Measurements from ENCODE around the gene COBL. TPM values are rescaled to one million over a fixed set of nuclear protein-coding genes. Genes with fewer than 3 reads are reported as not detected.

COBL gene
- total RNA-seq, 1 donor from 2014 or later, result 25.7 TPM

DNA sequence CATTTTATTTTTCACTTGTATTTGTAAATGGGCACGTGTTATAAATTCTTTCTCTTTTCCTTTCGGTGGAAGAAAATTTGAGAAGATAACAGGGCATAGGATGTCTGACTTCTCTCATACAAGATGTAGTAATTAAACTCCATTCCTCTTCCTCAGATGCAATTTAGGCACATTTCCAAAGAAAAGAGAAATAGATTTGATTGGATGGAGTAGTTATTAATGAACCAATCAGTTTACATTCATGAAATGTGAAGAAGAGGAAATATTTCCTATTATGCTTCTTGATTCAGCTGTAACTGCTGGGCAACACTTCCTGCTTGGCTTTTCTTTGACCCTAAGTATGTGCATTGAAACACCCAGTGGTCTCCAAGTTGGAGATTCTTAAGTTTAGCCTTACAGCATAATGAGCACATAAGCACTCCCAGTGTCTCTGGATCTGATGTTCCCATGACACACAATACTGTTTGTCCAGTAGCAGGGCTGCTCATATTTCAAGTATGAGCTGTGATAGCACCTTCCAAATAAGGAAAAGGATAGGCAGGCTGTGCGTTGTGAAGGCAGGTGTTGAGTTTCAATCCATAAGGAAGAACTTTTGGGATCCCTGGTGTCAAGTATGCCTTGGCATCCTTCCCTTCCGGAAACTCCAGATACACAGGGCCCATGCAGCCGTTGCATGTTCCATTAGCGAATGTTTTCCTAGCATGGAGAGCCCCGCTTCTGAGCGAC is 33.4 kb upstream of the COBL start:
- no peak for DNase-seq (ENCODE audit: extremely low spot score, unreplicated experiment)
- Mint-ChIP-seq H3K36me3 (no peaks in the 10 kb centered on the region), H3K4me3 (no peak overlapping the region), H3K27me3 (no peaks in the 10 kb centered on the region), H3K9me3 (peaks cover 8% of the 10 kb centered on the region), H3K27ac (peak overlapping the region; percentile 32), H3K4me1 (ENCODE audit: unreplicated experiment) (peaks cover 8% of the 10 kb centered on the region)
- TF ChIP-seq, protein P1, sequence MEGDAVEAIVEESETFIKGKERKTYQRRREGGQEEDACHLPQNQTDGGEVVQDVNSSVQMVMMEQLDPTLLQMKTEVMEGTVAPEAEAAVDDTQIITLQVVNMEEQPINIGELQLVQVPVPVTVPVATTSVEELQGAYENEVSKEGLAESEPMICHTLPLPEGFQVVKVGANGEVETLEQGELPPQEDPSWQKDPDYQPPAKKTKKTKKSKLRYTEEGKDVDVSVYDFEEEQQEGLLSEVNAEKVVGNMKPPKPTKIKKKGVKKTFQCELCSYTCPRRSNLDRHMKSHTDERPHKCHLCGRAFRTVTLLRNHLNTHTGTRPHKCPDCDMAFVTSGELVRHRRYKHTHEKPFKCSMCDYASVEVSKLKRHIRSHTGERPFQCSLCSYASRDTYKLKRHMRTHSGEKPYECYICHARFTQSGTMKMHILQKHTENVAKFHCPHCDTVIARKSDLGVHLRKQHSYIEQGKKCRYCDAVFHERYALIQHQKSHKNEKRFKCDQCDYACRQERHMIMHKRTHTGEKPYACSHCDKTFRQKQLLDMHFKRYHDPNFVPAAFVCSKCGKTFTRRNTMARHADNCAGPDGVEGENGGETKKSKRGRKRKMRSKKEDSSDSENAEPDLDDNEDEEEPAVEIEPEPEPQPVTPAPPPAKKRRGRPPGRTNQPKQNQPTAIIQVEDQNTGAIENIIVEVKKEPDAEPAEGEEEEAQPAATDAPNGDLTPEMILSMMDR (conservative IDR thresholded peaks at IDR 0.05), result no peak

DNA sequence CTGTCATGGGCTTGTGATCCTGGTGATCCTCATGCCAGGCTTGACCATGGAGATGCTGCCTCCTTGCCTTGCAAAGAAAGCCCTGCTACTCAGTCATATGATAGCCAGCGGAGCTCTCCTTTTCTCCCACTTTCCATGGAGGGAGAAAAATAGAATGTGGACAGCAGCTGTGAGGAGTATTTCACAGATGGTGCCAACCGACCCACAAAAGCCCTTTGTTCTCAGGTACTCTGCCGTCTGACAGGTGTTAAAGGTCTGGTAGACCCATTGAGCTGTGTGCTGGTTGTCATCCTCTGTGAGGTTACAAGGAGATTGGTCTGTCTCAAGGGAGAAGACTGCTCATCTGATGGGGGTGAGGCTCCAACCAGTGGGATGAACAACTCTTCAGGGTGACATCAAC is 29.5 kb upstream of the COBL start:
- TF ChIP-seq, protein P1 (conservative IDR thresholded peaks at IDR 0.05), result no peak
- H3K9me3 Mint-ChIP-seq, result peaks cover 4% of the 10 kb centered on the region
- H3K4me1 Mint-ChIP-seq (ENCODE audit: unreplicated experiment), result peaks cover 13% of the 10 kb centered on the region
- no peaks in the 10 kb centered on the region for H3K36me3 Mint-ChIP-seq
- H3K27ac Mint-ChIP-seq, result no peak overlapping the region
- H3K27me3 Mint-ChIP-seq, result no peaks in the 10 kb centered on the region
- DNase-seq (ENCODE audit: extremely low spot score, unreplicated experiment), result no peak
- H3K4me3 Mint-ChIP-seq, result no peak overlapping the region

DNA sequence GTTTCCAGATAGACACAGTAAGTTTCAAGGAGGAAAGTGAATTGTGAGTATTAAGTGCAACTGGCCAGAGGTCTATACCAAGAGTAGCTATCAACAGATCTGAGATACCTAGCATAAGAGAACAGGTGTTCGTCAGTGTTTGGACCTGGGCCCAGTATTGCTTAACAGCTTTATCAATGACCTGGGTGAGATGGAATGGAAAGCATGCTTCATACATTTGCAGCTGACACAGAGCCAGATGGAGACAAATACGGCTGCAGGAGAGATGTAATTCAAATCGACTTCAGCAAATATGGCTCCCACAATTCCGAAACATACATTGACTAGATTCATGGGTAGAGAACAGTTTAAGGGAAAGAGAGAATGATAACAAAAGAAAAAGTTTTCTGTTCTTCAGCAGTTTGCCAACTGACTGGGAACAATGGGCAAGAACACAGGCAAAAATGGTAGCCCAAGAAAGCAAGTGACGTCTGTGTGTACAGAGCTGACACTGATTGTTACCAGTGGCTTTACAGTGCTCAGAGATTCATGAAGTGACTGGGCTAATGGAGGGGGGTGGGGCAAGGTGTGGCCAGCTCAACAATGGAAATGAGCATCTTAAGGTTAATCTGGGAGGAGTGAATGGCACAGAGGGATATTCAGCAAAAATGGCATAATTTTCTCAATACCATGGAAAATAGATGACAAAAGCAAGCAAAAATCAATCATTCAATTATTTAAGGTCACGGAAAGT is 28.0 kb upstream of the COBL start:
- no peaks in the 10 kb centered on the region for H3K27me3 Mint-ChIP-seq
- no peak overlapping the region for H3K4me3 Mint-ChIP-seq
- TF ChIP-seq, protein P1 (conservative IDR thresholded peaks at IDR 0.05), result no peak
- peak overlapping the region; percentile 74 for H3K27ac Mint-ChIP-seq
- H3K9me3 Mint-ChIP-seq, result peaks cover 4% of the 10 kb centered on the region
- DNase-seq (ENCODE audit: extremely low spot score, unreplicated experiment), result no peak
- peaks cover 6% of the 10 kb centered on the region for H3K4me1 Mint-ChIP-seq (ENCODE audit: unreplicated experiment)
- H3K36me3 Mint-ChIP-seq, result no peaks in the 10 kb centered on the region

DNA sequence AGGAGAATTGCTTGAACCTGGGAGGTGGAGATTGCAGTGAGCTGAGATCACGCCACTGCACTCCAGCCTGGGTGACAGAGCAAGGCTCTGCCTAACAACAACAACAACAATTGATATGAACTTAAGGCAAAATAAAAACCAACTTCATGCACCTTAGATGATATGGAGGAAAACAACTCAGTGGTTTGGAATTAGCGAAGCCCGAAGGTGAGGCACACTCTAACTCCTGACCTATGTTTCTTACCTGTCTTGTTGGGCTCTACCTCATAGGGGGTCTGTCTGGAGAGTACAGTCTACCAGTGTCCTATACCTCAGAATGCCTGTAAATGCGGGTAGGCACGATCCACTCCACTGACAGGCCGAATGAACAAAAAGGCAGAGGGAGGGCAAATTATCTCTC is 24.3 kb upstream of the COBL start:
- Mint-ChIP-seq H3K27me3 (no peaks in the 10 kb centered on the region), H3K27ac (peak overlapping the region; percentile 61), H3K4me3 (no peak overlapping the region), H3K36me3 (no peaks in the 10 kb centered on the region), H3K4me1 (ENCODE audit: unreplicated experiment) (peaks cover 6% of the 10 kb centered on the region), H3K9me3 (peaks cover 4% of the 10 kb centered on the region)
- TF ChIP-seq, protein P1 (conservative IDR thresholded peaks at IDR 0.05), result no peak
- no peak for DNase-seq (ENCODE audit: extremely low spot score, unreplicated experiment)

DNA sequence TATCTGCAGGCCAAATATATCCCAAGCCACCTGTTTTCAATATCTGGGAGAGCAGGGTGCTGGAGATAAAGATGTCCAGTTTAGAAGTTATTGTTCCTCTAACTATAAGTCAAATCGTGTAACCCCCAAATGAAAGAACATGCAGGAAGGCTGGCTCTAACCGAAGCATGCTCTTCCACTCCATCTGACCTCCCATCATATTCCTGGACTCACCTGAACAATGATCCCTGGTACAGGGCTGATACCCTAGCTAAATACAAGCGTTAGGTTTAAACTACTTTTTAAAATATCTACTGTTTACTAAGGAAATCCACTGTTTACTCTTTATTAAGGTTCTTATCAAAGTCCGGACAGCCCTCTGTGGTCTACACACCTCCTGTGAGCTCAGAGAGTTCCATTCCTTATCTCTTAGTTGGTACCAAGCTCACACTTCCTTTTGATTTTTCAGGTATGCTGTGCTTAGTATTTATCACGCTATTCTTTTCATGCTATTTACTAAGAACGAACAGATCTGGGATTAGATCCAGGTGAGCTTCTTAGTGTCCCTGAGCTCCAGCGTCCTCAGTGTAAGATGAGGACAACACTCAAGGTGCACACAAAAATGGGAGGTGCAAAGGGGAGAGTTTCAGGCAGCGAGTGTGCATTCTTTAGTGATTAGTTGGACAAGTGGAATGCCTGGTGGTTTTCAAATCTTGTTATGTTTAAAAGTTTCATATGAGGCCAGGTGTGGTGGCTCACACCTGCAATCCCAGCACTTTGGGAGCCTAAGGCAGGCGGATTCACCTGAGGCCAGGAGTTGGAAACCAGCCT is 23.6 kb upstream of the COBL start:
- Mint-ChIP-seq H3K27ac (peak overlapping the region; percentile 61), H3K27me3 (no peaks in the 10 kb centered on the region)

More for the DNA sequence above, 23.6 kb upstream of the COBL start:
- Mint-ChIP-seq H3K4me3 (no peak overlapping the region), H3K36me3 (no peaks in the 10 kb centered on the region), H3K4me1 (ENCODE audit: unreplicated experiment) (peaks cover 6% of the 10 kb centered on the region), H3K9me3 (peaks cover 4% of the 10 kb centered on the region)
- DNase-seq (ENCODE audit: extremely low spot score, unreplicated experiment), result no peak
- TF ChIP-seq, protein P1 (conservative IDR thresholded peaks at IDR 0.05), result no peak

Data from type B pancreatic cell (in vitro differentiated cells).